Measurements from ENCODE around the gene COP1. TPM values are rescaled to one million over a fixed set of nuclear protein-coding genes. Genes with fewer than 3 reads are reported as not detected.
"Not testable (repeated sequence)": the region's sequence is repeated elsewhere in the genome, so short reads cannot be mapped to it uniquely, and the experiment has no call there.

Gene COP1
- total RNA-seq, 1 donor from 2014 or later: 52.1 TPM

DNA sequence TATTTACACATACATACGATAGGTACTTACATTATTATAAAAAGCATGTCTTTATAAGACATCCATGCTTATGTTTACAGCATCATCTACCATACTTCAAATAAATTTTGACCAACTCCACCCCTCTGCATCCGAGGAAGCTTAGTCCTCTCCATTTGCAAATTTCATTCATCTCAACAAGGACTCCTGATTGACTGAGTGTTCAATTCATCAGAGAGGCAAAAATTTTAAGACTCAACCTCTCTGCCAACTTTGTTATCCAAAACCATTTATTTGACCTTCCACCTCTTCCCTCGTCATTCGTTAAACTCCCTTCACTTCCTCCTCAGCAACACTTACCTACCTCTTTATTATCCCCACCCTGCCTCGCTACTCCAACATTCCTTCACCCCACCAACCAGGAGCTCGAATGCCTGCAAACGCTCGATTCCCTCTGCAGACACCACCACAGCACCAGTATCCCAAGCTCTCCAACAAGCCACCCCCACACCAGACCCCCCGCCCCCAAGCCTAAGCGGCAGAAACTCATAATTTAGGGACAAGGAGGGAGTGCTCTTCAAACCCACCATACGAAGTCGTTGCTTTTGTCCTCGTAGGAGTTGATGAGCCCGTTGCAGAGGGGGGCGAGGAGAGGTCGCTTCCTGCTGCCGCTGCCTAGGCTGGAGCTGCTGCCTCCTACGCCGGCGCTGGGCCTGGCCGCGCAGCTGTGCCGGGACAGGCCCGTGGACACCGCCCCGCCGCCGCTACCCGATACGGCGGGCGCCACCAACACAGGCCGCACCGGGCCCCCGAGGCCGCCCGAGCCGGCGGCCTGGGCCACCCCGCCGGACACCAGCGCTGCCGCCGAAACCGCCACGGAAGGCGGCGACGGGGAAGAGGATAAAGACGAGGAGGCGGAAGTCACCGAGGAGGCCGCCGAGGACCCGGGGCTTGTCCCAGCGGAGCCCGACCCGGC is 803 bp downstream of the COP1 start:
- intact Hi-C loops (cut with micrococcal nuclease): loop anchor here (5.0 to 10.0 kb wide), 3 partner anchors 34 to 1014 kb away; partner anchors contain the start of gene KIAA0040
- peak overlapping the region; percentile 80 for H3K27ac Mint-ChIP-seq
- peak; percentile 16 for ATAC-seq (ENCODE audit: low read depth)
- H3K4me3 Mint-ChIP-seq: peak overlapping the region; percentile 95
- TF ChIP-seq, protein P1, sequence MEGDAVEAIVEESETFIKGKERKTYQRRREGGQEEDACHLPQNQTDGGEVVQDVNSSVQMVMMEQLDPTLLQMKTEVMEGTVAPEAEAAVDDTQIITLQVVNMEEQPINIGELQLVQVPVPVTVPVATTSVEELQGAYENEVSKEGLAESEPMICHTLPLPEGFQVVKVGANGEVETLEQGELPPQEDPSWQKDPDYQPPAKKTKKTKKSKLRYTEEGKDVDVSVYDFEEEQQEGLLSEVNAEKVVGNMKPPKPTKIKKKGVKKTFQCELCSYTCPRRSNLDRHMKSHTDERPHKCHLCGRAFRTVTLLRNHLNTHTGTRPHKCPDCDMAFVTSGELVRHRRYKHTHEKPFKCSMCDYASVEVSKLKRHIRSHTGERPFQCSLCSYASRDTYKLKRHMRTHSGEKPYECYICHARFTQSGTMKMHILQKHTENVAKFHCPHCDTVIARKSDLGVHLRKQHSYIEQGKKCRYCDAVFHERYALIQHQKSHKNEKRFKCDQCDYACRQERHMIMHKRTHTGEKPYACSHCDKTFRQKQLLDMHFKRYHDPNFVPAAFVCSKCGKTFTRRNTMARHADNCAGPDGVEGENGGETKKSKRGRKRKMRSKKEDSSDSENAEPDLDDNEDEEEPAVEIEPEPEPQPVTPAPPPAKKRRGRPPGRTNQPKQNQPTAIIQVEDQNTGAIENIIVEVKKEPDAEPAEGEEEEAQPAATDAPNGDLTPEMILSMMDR (IDR thresholded peaks at IDR 0.05): no peak
- ChIA-PET CTCF (interaction anchor here (1.0 kb wide), 1 partner anchor 1055 kb away, joined by 3 read pairs; no protein-coding TSS in a partner anchor), POLR2A (interaction anchor here (0.9 to 1.6 kb wide), 2 partner anchors 11 to 132 kb away, joined by 4 read pairs; no protein-coding TSS in a partner anchor)
- peaks cover 13% of the 10 kb centered on the region for H3K36me3 Mint-ChIP-seq (ENCODE audit: low read depth)
- H3K27me3 Mint-ChIP-seq: peaks cover 2% of the 10 kb centered on the region
- H3K4me1 Mint-ChIP-seq: peaks cover 54% of the 10 kb centered on the region
- DNase-seq: no peak
- no peaks in the 10 kb centered on the region for H3K9me3 Mint-ChIP-seq

DNA sequence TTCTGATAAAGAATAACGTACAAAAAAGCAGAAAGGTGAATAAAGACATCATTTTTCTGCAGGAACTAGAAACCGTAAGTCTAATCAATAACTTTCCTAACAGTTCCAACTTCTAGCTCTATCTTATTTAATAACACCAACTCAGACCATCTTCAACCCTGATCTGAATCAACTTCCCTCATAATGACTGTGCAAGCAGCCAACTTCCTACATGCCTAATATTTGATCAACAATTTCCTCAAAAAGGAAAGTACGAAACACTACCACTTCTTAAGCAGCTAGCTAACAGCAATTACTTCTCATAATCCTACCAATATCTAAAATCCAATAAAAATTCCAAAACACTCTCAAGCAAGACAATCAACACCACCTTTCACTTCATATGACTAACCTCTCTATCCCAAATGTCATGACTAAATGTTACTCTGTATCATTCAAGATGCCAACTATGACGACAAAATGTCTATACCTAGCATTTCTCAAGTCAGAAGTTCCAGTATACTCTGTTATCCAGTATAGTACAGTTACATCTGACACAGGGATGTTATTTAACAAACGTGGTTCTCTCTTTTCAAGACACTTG is 1.7 kb downstream of the COP1 start:
- ATAC-seq (ENCODE audit: low read depth): no peak
- Mint-ChIP-seq H3K36me3 (ENCODE audit: low read depth) (peaks cover 13% of the 10 kb centered on the region), H3K27ac (peak overlapping the region; percentile 80), H3K4me1 (peaks cover 58% of the 10 kb centered on the region), H3K9me3 (no peaks in the 10 kb centered on the region), H3K4me3 (peak overlapping the region; percentile 94), H3K27me3 (peaks cover 2% of the 10 kb centered on the region)
- intact Hi-C loops (cut with micrococcal nuclease): loop anchor here (5.0 to 10.0 kb wide), 3 partner anchors 33 to 1013 kb away; partner anchors contain the start of gene KIAA0040
- ChIA-PET POLR2A (no interaction called here), CTCF (no interaction called here)
- DNase-seq: no peak
- TF ChIP-seq, protein P1 (IDR thresholded peaks at IDR 0.05): no peak

DNA sequence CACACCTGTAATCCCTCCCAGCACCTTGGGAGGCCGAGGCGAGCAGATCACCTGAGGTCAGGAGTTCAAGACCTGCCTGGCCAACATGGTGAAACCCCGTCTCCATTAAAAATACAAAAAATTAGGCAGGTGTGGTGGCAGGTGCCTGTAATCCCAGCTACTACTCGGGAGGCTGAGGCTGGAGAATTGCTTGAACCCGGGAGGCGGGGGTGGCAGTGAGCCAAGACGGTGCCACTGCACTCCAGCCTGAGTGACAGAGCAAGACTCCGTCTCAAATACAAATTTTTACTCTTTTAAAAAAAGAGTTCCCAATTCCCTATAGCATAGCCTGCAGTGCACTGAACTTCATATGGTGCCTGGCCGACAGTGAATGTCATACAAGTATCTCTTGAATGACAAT is 2.4 kb downstream of the COP1 start:
- DNase-seq; H3K27ac Mint-ChIP-seq; H3K9me3 Mint-ChIP-seq; CTCF ChIA-PET; ATAC-seq (ENCODE audit: low read depth); H3K27me3 Mint-ChIP-seq; POLR2A ChIA-PET: not testable (repeated sequence)
- intact Hi-C loops (cut with micrococcal nuclease): loop anchor here (5.0 to 10.0 kb wide), 3 partner anchors 32 to 1012 kb away; partner anchors contain the start of gene KIAA0040
- peak overlapping the region; percentile 94 for H3K4me3 Mint-ChIP-seq
- peaks cover 65% of the 10 kb centered on the region for H3K4me1 Mint-ChIP-seq
- peaks cover 14% of the 10 kb centered on the region for H3K36me3 Mint-ChIP-seq (ENCODE audit: low read depth)

DNA sequence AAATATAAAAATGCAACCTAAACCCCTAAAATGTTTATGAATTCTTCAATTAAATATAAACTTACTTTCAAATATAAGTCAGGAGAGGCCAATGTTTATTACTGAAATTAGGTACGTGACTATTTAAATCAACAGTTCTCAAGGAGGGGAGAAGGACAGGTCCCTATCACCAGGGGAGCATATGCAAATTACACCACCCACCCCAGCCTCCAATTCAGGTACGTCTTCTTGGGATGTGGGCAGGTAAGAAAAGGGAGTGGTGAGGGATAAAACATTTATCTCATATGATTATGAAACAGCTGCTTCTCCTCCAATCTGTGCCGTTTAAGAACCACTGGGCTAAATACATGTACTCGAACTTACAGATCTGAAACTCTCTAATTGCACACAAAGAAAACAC is 3.4 kb downstream of the COP1 start:
- no peak for ATAC-seq (ENCODE audit: low read depth)
- intact Hi-C loops (cut with micrococcal nuclease): loop anchor here (10.0 kb wide), 1 partner anchor 49 kb away; no protein-coding TSS in a partner anchor
- Mint-ChIP-seq H3K27me3 (peaks cover 2% of the 10 kb centered on the region), H3K4me1 (peaks cover 73% of the 10 kb centered on the region), H3K36me3 (ENCODE audit: low read depth) (peaks cover 14% of the 10 kb centered on the region), H3K4me3 (peak overlapping the region; percentile 44), H3K27ac (peak overlapping the region; percentile 41), H3K9me3 (no peaks in the 10 kb centered on the region)
- TF ChIP-seq, protein P1 (IDR thresholded peaks at IDR 0.05): no peak
- DNase-seq: no peak
- POLR2A ChIA-PET: interaction anchor here (0.5 to 1.1 kb wide), 2 partner anchors 9 to 17 kb away, joined by 3 to 4 read pairs; no protein-coding TSS in a partner anchor
- CTCF ChIA-PET: no interaction called here

DNA sequence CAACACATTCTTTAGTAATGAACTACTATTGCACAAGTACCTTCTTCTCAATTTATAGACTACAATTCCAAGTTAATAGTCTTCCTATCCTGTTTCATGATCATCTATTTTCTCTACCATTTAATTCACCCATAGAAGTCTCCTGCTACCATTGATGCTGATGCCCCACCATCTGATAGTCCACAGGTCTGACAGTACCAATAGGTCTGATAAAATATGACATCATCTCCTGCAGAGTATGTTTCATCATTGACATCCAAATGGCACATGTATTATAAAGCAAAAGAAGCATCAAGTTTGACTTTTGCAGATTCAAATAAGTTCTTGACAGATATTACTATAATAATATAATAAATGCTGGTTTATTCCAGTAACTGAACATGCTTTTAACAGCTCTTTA is 5.5 kb downstream of the COP1 start:
- no peaks in the 10 kb centered on the region for H3K27me3 Mint-ChIP-seq
- CTCF ChIA-PET: no interaction called here
- intact Hi-C loops (cut with micrococcal nuclease): loop anchor here (2.0 to 10.0 kb wide), 2 partner anchors 15 to 47 kb away; no protein-coding TSS in a partner anchor
- TF ChIP-seq, protein P1 (IDR thresholded peaks at IDR 0.05): no peak
- DNase-seq (no peak), ATAC-seq (ENCODE audit: low read depth) (no peak)
- H3K9me3 Mint-ChIP-seq: no peaks in the 10 kb centered on the region
- H3K27ac Mint-ChIP-seq: no peak overlapping the region
- POLR2A ChIA-PET: no interaction called here
- no peak overlapping the region for H3K4me3 Mint-ChIP-seq
- H3K36me3 Mint-ChIP-seq (ENCODE audit: low read depth): peaks cover 9% of the 10 kb centered on the region
- H3K4me1 Mint-ChIP-seq: peaks cover 73% of the 10 kb centered on the region
